Gastroesophageal sphincter (tissue), 4 donors: ENCODE data around the gene KCNMA1. TPM values are rescaled to one million over a fixed set of nuclear protein-coding genes. Genes with fewer than 3 reads are reported as not detected.

Experiments
- ATAC-seq: fragments of 150-250 bp; one replicate; pipeline ENCODE4 v1.9.1; 2016; ENCODE audit warnings: mild to moderate bottlenecking, moderate library complexity
- H3K27ac ChIP-seq, 4 donors: fragments of 200-600 bp; sonication (generic) in 3 of 4; 1 replicate in 3 of 4; 2 replicates in 1 of 4; pipeline ENCODE4 v1.5.1; 2016 to 2019
- H3K27me3 ChIP-seq: fragments of 200-600 bp; sonication (generic); one replicate; pipeline ENCODE4 v1.5.1; 2019
- H3K36me3 ChIP-seq, 2 donors: fragments of 200-600 bp; sonication (generic); one replicate each; pipeline ENCODE4 v1.5.1; 2019; ENCODE audit warnings: control low read depth in 1 of 2
- H3K4me1 ChIP-seq, 3 donors: fragments of 200-600 bp; sonication (generic); 1 replicate in 2 of 3; 2 replicates in 1 of 3; pipeline ENCODE4 v1.5.1; 2016 to 2019; ENCODE audit warnings: control low read depth in 2 of 3
- H3K4me3 ChIP-seq, 2 donors: fragments of 200-600 bp; sonication (generic); one replicate each; pipeline ENCODE4 v1.5.1; 2019; ENCODE audit warnings: mild to moderate bottlenecking in 1 of 2, moderate library complexity in 1 of 2
- H3K9me3 ChIP-seq, 3 donors: fragments of 200-600 bp; sonication (generic); one replicate each; pipeline ENCODE4 v1.5.1; 2017 to 2019; ENCODE audit warnings: control low read depth in 2 of 3
- CTCF ChIP-seq, 4 experiments: fragments of 200-600 bp in 2 of 4; fragments of 450-650 bp in 2 of 4; sonication (generic) in 1 of 4; IDR thresholded peaks; one replicate each; pipeline ENCODE4 v1.5.1; 2017 to 2019; ENCODE audit warnings: antibody characterized with exemption in 4 of 4, mild to moderate bottlenecking in 2 of 4, moderate library complexity in 2 of 4
- EP300 ChIP-seq: sonication (generic); formaldehyde crosslinking; IDR thresholded peaks from one replicate; pipeline ENCODE4 v1.6.1; 2017; ENCODE audit warnings: antibody characterized with exemption, mild to moderate bottlenecking
- POLR2A ChIP-seq, 2 donors: fragments of 450-650 bp; IDR thresholded peaks; one replicate each; pipeline ENCODE4 v1.6.1; 2017; ENCODE audit warnings: antibody characterized with exemption in 2 of 2, mild to moderate bottlenecking in 2 of 2, moderate library complexity in 1 of 2
- POLR2AphosphoS5 ChIP-seq: sonication (generic); formaldehyde crosslinking; IDR thresholded peaks from one replicate; pipeline ENCODE4 v1.6.1; 2017; ENCODE audit warnings: antibody characterized with exemption
- WGBS, 2 donors: methylation state at CpG; one replicate each; pipeline ENCODE4 v1.1.5; 2018; ENCODE audit warnings: low coverage in 1 of 2; 5-methylcytosine and 5-hydroxymethylcytosine counted together
- total RNA-seq, 4 donors: library from RNA; depleted of rRNA; stranded (reverse); fragments of >200 nt; gene quantifications; one replicate each; pipeline ENCODE4 v1.1.0, GENCODE V29; 2016

Gene KCNMA1
- total RNA-seq, 4 donors from 2014 or later, result 168 to 389 (median 323) TPM

GRCh38 chr10:77631241-77631640, 6.4 kb downstream of the KCNMA1 start:
- Histone ChIP-seq H3K4me3 (no peak overlapping the region), H3K9me3 (no peaks in the 10 kb centered on the region), H3K27ac (peak overlapping the region in 3 of 4 donors; percentile 54 to 95 (median 56)), H3K36me3 (no peaks in the 10 kb centered on the region), H3K4me1 (peaks cover 0 to 86% (median 23%) of the 10 kb centered on the region in 3 donors), H3K27me3 (peaks cover 6% of the 10 kb centered on the region)
- TF ChIP-seq POLR2AphosphoS5 (no peak), POLR2A (IDR thresholded peaks at IDR 0.05) (no peak), CTCF (IDR thresholded peaks at IDR 0.05) (no peak), EP300 (no peak)
- no peak for ATAC-seq
- 58 to 100% methylated on average over 1 to 6 of the region's 7 CpGs for WGBS, 2 donors

GRCh38 chr10:77630507-77630848, 7.1 kb downstream of the KCNMA1 start:
- peak overlapping the region in 1 of 2 donors; percentile 11 for H3K4me3 ChIP-seq
- H3K4me1 ChIP-seq, result peaks cover 0 to 93% (median 23%) of the 10 kb centered on the region in 3 donors
- H3K9me3 ChIP-seq, result no peaks in the 10 kb centered on the region
- peak overlapping the region in 3 of 4 donors; percentile 54 to 95 (median 63) for H3K27ac ChIP-seq
- no peaks in the 10 kb centered on the region for H3K27me3 ChIP-seq
- no peaks in the 10 kb centered on the region for H3K36me3 ChIP-seq
- WGBS, 2 donors, result 43 to 53% methylated on average over 2 to 3 of the region's 5 CpGs
- TF ChIP-seq POLR2AphosphoS5 (no peak), EP300 (no peak), POLR2A (IDR thresholded peaks at IDR 0.05) (no peak), CTCF (IDR thresholded peaks at IDR 0.05) (no peak)
- ATAC-seq, result no peak

GRCh38 chr10:77629775-77630506, 7.7 kb downstream of the KCNMA1 start:
- H3K27ac ChIP-seq, result peak overlapping the region; percentile 2 to 95 (median 58)
- peaks cover 0 to 98% (median 23%) of the 10 kb centered on the region in 3 donors for H3K4me1 ChIP-seq
- WGBS, 2 donors, result 56% methylated on average over 6 of the region's 11 CpGs; no CpG with 5 or more reads in 1 of the 2 donors

GRCh38 chr10:77628906-77629730, 8.5 kb downstream of the KCNMA1 start:
- 68 to 77% methylated on average over 8 of the region's 8 CpGs for WGBS, 2 donors
- Histone ChIP-seq H3K27me3 (no peaks in the 10 kb centered on the region), H3K27ac (peak overlapping the region; percentile 2 to 95 (median 58)), H3K4me1 (peaks cover 3 to 99% (median 23%) of the 10 kb centered on the region in 3 donors), H3K9me3 (no peaks in the 10 kb centered on the region), H3K4me3 (no peak overlapping the region), H3K36me3 (no peaks in the 10 kb centered on the region)
- TF ChIP-seq CTCF (IDR thresholded peaks at IDR 0.05), result no peak
- no peak for TF ChIP-seq POLR2AphosphoS5
- no peak for TF ChIP-seq EP300
- TF ChIP-seq POLR2A (IDR thresholded peaks at IDR 0.05), result no peak
- ATAC-seq, result no peak

More at GRCh38 chr10:77629775-77630506, 7.7 kb downstream of the KCNMA1 start:
- H3K4me3 ChIP-seq, result peak overlapping the region in 1 of 2 donors; percentile 11
- H3K27me3 ChIP-seq, result no peaks in the 10 kb centered on the region
- H3K9me3 ChIP-seq, result no peaks in the 10 kb centered on the region
- ATAC-seq, result peak; percentile 26
- no peak for TF ChIP-seq POLR2A (IDR thresholded peaks at IDR 0.05)
- TF ChIP-seq EP300, result no peak
- no peaks in the 10 kb centered on the region for H3K36me3 ChIP-seq

- no peaks in the 10 kb centered on the region for H3K36me3 ChIP-seq
- WGBS, 2 donors, result 73 to 82% methylated on average over 8 of the region's 8 CpGs
- no peak for ATAC-seq
Measured at GRCh38 chr10:77626266-77626935, 11.2 kb downstream of the KCNMA1 start.

More at GRCh38 chr10:77626266-77626935, 11.2 kb downstream of the KCNMA1 start:
- no peaks in the 10 kb centered on the region for H3K9me3 ChIP-seq
- no peak overlapping the region for H3K4me3 ChIP-seq
- TF ChIP-seq EP300 (no peak), CTCF (IDR thresholded peaks at IDR 0.05) (no peak), POLR2AphosphoS5 (no peak), POLR2A (IDR thresholded peaks at IDR 0.05) (no peak)
- H3K27ac ChIP-seq, result peak overlapping the region in 3 of 4 donors; percentile 9 to 29 (median 18)
- peaks cover 3 to 93% (median 17%) of the 10 kb centered on the region in 3 donors for H3K4me1 ChIP-seq
- H3K27me3 ChIP-seq, result no peaks in the 10 kb centered on the region
